WTC11 (cell line): ENCODE data around the gene TRPM2. TPM values are rescaled to one million over a fixed set of nuclear protein-coding genes. Genes with fewer than 3 reads are reported as not detected.

Experiments used
- ATAC-seq: fragments of 200-7000 bp; cut with Tn5 transposase; 2 replicates; pipeline ENCODE4 v1.10.0; 2021; ENCODE audit warnings: mild to moderate bottlenecking, moderate library complexity
- CTCF ChIA-PET: fragments of 300-600 bp; sonication (Branson Sonifier 250); formaldehyde crosslinking; loops from one replicate; lab custom pipeline; 2021; ENCODE audit warnings: antibody characterized with exemption; lab: Charles Lee
- POLR2A ChIA-PET: fragments of 350-600 bp; sonication (Branson Sonifier 250); formaldehyde crosslinking; loops from one replicate; lab custom pipeline; 2021; ENCODE audit warnings: antibody characterized with exemption; lab: Charles Lee
- DNase-seq: peaks from one replicate; pipeline ENCODE4 v3.0.0; 2021; ENCODE audit warnings: low spot score
- H3K27ac Mint-ChIP-seq: 2 replicates; pipeline ENCODE4 v1.8.0; 2021; ENCODE audit warnings: mixed read lengths
- H3K27me3 Mint-ChIP-seq: 2 replicates; pipeline ENCODE4 v1.8.0; 2021; ENCODE audit warnings: low read depth, mild to moderate bottlenecking, moderate library complexity, mixed read lengths
- H3K36me3 Mint-ChIP-seq: 2 replicates; pipeline ENCODE4 v1.8.0; 2021; ENCODE audit warnings: mixed read lengths
- H3K4me1 Mint-ChIP-seq: 2 replicates; pipeline ENCODE4 v1.8.0; 2022; ENCODE audit warnings: mixed read lengths
- H3K4me3 Mint-ChIP-seq: 2 replicates; pipeline ENCODE4 v1.8.0; 2021; ENCODE audit warnings: mild to moderate bottlenecking, moderate library complexity, mixed read lengths
- H3K9me3 Mint-ChIP-seq: 2 replicates; pipeline ENCODE4 v1.8.0; 2021; ENCODE audit warnings: mixed read lengths
- AFF4 ChIP-seq: sonication (generic); formaldehyde crosslinking; IDR thresholded peaks from 2 replicates; pipeline ENCODE4 v1.8.1; 2023; ENCODE audit warnings: mild to moderate bottlenecking, missing genetic modification reagents, borderline replicate concordance
- ATF1 ChIP-seq: sonication (generic); formaldehyde crosslinking; IDR thresholded peaks from 2 replicates; pipeline ENCODE4 v1.8.1; 2023; ENCODE audit warnings: mild to moderate bottlenecking, moderate library complexity, missing genetic modification reagents
- ATF2 ChIP-seq: sonication (generic); formaldehyde crosslinking; IDR thresholded peaks from 2 replicates; pipeline ENCODE4 v1.8.1; 2022; ENCODE audit warnings: low read depth, missing genetic modification reagents, borderline replicate concordance
- ATF3 ChIP-seq: sonication (generic); formaldehyde crosslinking; conservative IDR thresholded peaks from 2 replicates; pipeline ENCODE4 v1.8.1; 2022; ENCODE audit warnings: mild to moderate bottlenecking, missing genetic modification reagents
- CREM ChIP-seq: sonication (generic); formaldehyde crosslinking; IDR thresholded peaks from 2 replicates; pipeline ENCODE4 v1.8.1; 2022; ENCODE audit warnings: mild to moderate bottlenecking, missing genetic modification reagents, moderate library complexity
- CTCF ChIP-seq: fragments of 200-600 bp; IDR thresholded peaks from 2 replicates; pipeline ENCODE4 v1.8.0; 2022; ENCODE audit warnings: antibody characterized with exemption
- E2F1 ChIP-seq: sonication (generic); formaldehyde crosslinking; IDR thresholded peaks from 2 replicates; pipeline ENCODE4 v1.8.0; 2022; ENCODE audit warnings: mild to moderate bottlenecking, missing genetic modification reagents
- FOXP1 ChIP-seq: sonication (generic); formaldehyde crosslinking; IDR thresholded peaks from 2 replicates; pipeline ENCODE4 v1.8.0; 2022; ENCODE audit warnings: missing genetic modification reagents, mild to moderate bottlenecking, moderate library complexity, borderline replicate concordance
- GABPB1 ChIP-seq: sonication (generic); formaldehyde crosslinking; IDR thresholded peaks from 2 replicates; pipeline ENCODE4 v1.8.1; 2023; ENCODE audit warnings: mild to moderate bottlenecking, missing genetic modification reagents
- NFYB ChIP-seq: sonication (generic); formaldehyde crosslinking; conservative IDR thresholded peaks from 2 replicates; pipeline ENCODE4 v1.8.0; 2022; ENCODE audit warnings: low read depth, missing genetic modification reagents
- NR3C1 ChIP-seq: sonication (generic); formaldehyde crosslinking; conservative IDR thresholded peaks from 2 replicates; pipeline ENCODE4 v1.8.1; 2023; ENCODE audit warnings: low read depth, mild to moderate bottlenecking, missing genetic modification reagents
- SP1 ChIP-seq: sonication (generic); formaldehyde crosslinking; conservative IDR thresholded peaks from 2 replicates; pipeline ENCODE4 v1.8.1; 2022; ENCODE audit warnings: missing genetic modification reagents
- ZBTB43 ChIP-seq: sonication (generic); formaldehyde crosslinking; IDR thresholded peaks from 2 replicates; pipeline ENCODE4 v1.8.1; 2023; ENCODE audit warnings: mild to moderate bottlenecking, missing genetic modification reagents
- ZMAT4 ChIP-seq: fragments of 250-450 bp; sonication (Bioruptor Pico); IDR thresholded peaks from 2 replicates; pipeline ENCODE4 v1.9.0; 2021; ENCODE audit warnings: mild to moderate bottlenecking
- ZNF121 ChIP-seq: sonication (generic); formaldehyde crosslinking; IDR thresholded peaks from 2 replicates; pipeline ENCODE4 v1.8.0; 2023; ENCODE audit warnings: missing genetic modification reagents
- ZNF317 ChIP-seq: sonication (generic); formaldehyde crosslinking; IDR thresholded peaks from 2 replicates; pipeline ENCODE4 v1.8.1; 2023; ENCODE audit warnings: low read depth, mild to moderate bottlenecking, moderate library complexity, missing genetic modification reagents, borderline replicate concordance
- ZNF416 ChIP-seq: fragments of 250-450 bp; sonication (Bioruptor Pico); IDR thresholded peaks from 2 replicates; pipeline ENCODE4 v1.9.0; 2021; ENCODE audit warnings: mild to moderate bottlenecking, inconsistent platforms
- total RNA-seq: library from RNA; stranded (reverse); gene quantifications from 3 replicates; pipeline ENCODE4 v1.2.3, GENCODE V29; 2021

TRPM2 gene
- total RNA-seq, 1 experiment from 2014 or later = 0.92 TPM

GRCh38 chr21:44354775-44355771, 1.7 kb downstream of the TRPM2 start (continued):
- TF ChIP-seq ATF2 (CRISPR knock-in tag) = no peak
- no peak for TF ChIP-seq FOXP1 (CRISPR knock-in tag)
- no peak for TF ChIP-seq NR3C1 (CRISPR knock-in tag)
- no peak for TF ChIP-seq NFYB (CRISPR knock-in tag)
- TF ChIP-seq CTCF = no peak
- TF ChIP-seq ZMAT4 = no peak
- no peak for TF ChIP-seq ZNF121 (CRISPR knock-in tag)
- no peak for TF ChIP-seq ZNF317 (CRISPR knock-in tag)
- TF ChIP-seq, all 79 proteins: peak for 0

- Mint-ChIP-seq H3K9me3 (peaks cover 13% of the 10 kb centered on the region), H3K27me3 (peaks cover 12% of the 10 kb centered on the region), H3K4me1 (no peaks in the 10 kb centered on the region), H3K4me3 (no peak overlapping the region), H3K36me3 (peaks cover 3% of the 10 kb centered on the region; the same call in 1 of the 2 replicates), H3K27ac (no peak overlapping the region)
- DNase-seq = no peak
- TF ChIP-seq ATF2 (CRISPR knock-in tag) (no peak), SP1 (no peak), ZNF416 (CRISPR knock-in tag) (no peak), AFF4 (CRISPR knock-in tag) (no peak), ZNF317 (CRISPR knock-in tag) (no peak)
- ChIA-PET CTCF (no interaction called here), POLR2A (no interaction called here)
- no peak for ATAC-seq
Measured at GRCh38 chr21:44356160-44356559, 2.7 kb downstream of the TRPM2 start.

GRCh38 chr21:44356636-44357035, 3.2 kb downstream of the TRPM2 start:
- Mint-ChIP-seq H3K9me3 (peaks cover 13% of the 10 kb centered on the region), H3K36me3 (peaks cover 3% of the 10 kb centered on the region; the same call in 1 of the 2 replicates), H3K27me3 (peaks cover 7% of the 10 kb centered on the region), H3K27ac (no peak overlapping the region), H3K4me3 (no peak overlapping the region), H3K4me1 (no peaks in the 10 kb centered on the region)
- CTCF ChIA-PET = no interaction called here
- ATAC-seq (no peak), DNase-seq (no peak)
- POLR2A ChIA-PET = no interaction called here
- no peak for TF ChIP-seq E2F1
- no peak for TF ChIP-seq ATF1 (CRISPR knock-in tag)
- no peak for TF ChIP-seq CREM (CRISPR knock-in tag)
- TF ChIP-seq ATF3 (CRISPR knock-in tag) = no peak
- no peak for TF ChIP-seq SP1
- no peak for TF ChIP-seq ZBTB43 (CRISPR knock-in tag)
- TF ChIP-seq GABPB1 = no peak
